Myocyte (in vitro differentiated cells): ENCODE results near the gene KLHDC4. TPM values are rescaled to one million over a fixed set of nuclear protein-coding genes. Genes with fewer than 3 reads are reported as not detected.

Source experiments
- DNase-seq: peaks from one replicate; pipeline ENCODE4 v3.0.0-alpha.2; 2012; ENCODE audit warnings: low read depth
- total RNA-seq: library from RNA; depleted of rRNA; stranded (reverse); fragments of >200 nt; gene quantifications from 2 replicates; pipeline ENCODE4 v1.2.3, GENCODE V29; 2014

KLHDC4 gene
- total RNA-seq, 1 donor from 2014 or later, result 27.1 TPM

DNA sequence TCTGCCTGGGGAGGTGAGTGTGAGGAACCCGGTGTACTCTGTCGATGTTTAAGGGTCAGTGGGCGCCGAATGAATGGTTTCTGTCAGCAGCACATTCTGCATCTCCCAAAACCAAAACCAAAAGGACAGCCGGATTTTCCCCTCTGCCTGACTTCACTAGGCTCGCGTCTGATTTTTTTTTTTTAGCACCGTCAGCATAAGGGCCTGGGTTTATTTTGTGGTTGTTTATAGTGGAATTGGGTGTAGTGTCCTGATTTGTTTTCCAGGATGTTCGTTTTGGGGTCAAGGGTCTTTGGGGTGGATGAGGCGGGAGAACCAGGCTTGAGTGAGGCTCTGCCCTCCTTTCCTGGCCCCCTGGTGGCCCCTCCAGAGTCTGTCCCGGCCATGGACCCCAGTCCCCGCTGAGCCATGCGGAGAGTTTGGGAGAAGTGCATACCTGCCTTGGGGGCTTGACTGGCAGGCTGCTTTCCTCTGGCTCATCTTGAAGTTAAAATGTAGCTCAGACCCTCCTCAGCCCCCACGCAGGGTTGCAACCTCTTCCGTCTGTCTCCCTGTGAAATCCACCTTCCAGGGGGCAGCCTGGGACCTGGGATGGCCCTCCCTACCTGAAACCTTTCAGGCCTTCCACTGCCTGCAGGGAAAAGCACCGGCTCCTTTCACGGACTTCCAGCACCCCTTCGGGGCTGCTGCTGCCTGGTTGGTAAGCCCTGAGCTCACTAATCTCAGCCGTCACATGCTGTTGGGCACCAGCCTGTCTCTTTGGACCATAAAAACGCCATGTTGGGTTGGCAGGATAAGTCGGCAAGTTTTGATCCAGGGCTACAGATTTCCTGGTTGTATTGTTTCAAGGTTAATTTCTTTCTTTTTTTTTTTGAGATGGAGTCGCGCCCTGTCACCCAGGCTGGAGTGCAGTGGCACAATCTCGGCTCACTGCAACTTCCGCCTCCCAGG, 103.3 kb downstream of the KLHDC4 start:
- no peak for DNase-seq

DNA sequence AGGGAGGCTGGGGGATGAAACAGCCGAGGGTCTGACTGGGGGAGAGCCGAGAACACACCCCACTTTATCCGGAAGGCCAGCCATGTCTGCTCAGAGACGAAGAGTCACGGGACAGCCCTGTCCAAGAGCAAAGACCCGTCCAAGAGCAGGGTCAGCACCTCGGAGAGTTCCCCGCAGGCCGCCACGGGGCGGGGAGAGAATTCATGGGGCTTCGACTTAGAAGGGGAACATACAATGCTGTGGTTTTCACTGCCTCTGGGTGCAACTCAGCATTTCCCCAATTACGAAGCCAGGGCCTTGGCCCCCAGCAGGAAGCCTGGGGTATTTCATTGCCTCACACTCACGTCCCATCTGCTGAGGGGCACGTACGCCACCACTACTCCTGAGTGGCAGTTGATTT, 104.2 kb downstream of the KLHDC4 start:
- peak; percentile 67 for DNase-seq

GRCh38 chr16:87658564-87659225, 107.1 kb downstream of the KLHDC4 start:
- peak; percentile 84 for DNase-seq

Other genes starting within 250 kb of the KLHDC4 start
- not detected in 2 replicates for gene JPH3, start 163.5 kb downstream of the KLHDC4 start, total RNA-seq
- gene SLC7A5, start 103.5 kb upstream of the KLHDC4 start, total RNA-seq, result 47.1 and 48.6 TPM in 2 replicates
- gene CA5A, start 170.5 kb upstream of the KLHDC4 start, total RNA-seq, result not detected in 2 replicates
- gene BANP, start 185.4 kb upstream of the KLHDC4 start, total RNA-seq, result 16.5 and 19.7 TPM in 2 replicates